ENCODE measurements around the gene PSMB10. TPM values are rescaled to one million over a fixed set of nuclear protein-coding genes. Genes with fewer than 3 reads are reported as not detected.

Gene PSMB10
- total RNA-seq, 6 donors from 2014 or later: 48.2 to 106 (median 60.6) TPM

DNA sequence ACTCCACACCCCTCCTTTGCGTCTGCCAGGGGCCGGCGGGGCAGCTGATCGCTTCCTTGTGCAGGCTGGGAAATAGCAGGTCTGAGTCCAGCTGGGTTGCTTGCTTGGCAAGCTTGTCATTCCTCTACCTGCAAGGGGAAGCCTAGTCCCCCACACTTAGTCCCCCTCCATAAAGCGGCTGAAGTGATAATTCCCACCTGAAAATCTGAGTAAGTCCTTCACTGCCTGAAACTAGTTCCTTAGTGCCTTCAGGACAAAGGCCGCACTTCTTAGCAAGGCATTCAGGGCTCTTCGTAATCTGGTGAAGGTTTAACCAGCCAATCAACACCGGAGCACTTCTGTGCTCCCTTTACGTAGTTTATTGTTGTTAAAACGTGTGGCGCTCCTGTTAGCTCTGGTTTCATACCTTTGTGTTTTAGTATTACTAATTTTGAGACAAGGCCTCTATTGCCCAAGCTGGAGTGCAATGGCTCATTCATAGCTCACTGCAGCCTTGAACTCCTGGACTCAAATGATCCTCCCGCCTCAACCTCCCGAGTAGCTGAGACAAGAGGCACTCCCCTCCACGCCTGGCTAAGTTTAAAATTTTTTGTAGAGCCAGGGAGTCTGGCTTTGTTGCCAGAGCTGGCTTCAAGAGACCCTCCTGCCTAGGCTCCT lies 42.8 kb downstream of the PSMB10 start:
- 18 to 24% methylated on average over 14 of the region's 14 CpGs for WGBS, 2 donors
- Histone ChIP-seq H3K4me1 (peaks cover 31 to 50% (median 41%) of the 10 kb centered on the region in 4 donors), H3K27me3 (no peaks in the 10 kb centered on the region), H3K36me3 (no peaks in the 10 kb centered on the region), H3K9me3 (no peaks in the 10 kb centered on the region), H3K27ac (peak overlapping the region; percentile 95 to 97 (median 97)), H3K4me3 (peak overlapping the region; percentile 78 to 97 (median 85))
- DNase-seq: no peak
- TF ChIP-seq POLR2AphosphoS5 (IDR thresholded peaks at IDR 0.05) (no peak), POLR2A (IDR thresholded peaks at IDR 0.05) (no peak), EP300 (IDR thresholded peaks at IDR 0.05) (no peak)
- TF ChIP-seq, protein P1, sequence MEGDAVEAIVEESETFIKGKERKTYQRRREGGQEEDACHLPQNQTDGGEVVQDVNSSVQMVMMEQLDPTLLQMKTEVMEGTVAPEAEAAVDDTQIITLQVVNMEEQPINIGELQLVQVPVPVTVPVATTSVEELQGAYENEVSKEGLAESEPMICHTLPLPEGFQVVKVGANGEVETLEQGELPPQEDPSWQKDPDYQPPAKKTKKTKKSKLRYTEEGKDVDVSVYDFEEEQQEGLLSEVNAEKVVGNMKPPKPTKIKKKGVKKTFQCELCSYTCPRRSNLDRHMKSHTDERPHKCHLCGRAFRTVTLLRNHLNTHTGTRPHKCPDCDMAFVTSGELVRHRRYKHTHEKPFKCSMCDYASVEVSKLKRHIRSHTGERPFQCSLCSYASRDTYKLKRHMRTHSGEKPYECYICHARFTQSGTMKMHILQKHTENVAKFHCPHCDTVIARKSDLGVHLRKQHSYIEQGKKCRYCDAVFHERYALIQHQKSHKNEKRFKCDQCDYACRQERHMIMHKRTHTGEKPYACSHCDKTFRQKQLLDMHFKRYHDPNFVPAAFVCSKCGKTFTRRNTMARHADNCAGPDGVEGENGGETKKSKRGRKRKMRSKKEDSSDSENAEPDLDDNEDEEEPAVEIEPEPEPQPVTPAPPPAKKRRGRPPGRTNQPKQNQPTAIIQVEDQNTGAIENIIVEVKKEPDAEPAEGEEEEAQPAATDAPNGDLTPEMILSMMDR (IDR thresholded peaks at IDR 0.05): no peak
- ATAC-seq (ENCODE audit: low FRiP score in 2 of 2): peak in 1 of 2 donors; percentile 75

DNA sequence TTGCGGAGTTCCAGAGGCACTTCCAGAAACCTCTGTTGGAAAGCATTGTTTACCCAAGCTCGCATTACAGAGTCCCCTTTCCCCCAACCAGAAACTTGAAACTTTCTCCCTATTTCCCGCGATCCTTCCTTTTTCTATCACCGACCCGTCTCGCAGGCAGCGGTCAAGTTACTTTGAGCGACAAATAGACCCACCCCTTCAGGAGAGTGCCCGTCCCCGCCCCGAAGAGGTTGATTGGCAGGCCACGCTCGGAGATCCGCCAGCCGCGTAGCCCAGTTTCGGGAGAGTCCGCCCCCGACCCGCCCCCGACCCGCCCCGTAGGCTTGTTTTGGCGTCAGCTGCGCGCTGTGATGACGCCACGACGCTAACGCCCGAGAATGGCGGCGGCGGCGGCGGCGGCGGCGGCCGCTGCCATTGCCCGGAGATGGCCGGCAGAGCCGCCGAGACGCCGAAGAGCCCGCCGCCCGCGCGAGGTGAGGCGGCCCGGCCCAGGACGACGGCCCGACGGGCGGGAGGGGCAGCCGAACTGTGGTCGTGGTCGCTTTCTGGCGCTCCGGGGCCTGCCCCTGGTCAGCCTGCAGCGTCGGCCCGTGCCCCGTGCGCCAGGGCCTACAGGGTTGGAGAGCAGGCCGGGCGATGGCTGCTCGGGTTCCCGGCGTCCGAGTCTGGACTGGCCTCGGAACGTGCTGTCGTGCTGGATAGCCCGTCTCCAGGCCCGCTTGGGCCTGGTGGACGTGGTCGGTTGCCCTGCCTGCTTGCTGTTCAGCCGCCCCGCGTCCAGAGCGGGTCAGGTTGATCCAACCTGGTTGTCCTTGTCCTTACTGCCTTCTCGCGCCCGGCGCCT lies 43.5 kb downstream of the PSMB10 start, which contains the start of gene PSKH1:
Gene PSKH1, plus strand, starts transcription at position 356 of the 844 bp plus-strand sequence. CDS start 15,496 bp downstream, outside the sequence.
- peaks cover 28 to 50% (median 37%) of the 10 kb centered on the region in 4 donors for H3K4me1 ChIP-seq
- TF ChIP-seq EP300 (IDR thresholded peaks at IDR 0.05) (no peak), POLR2AphosphoS5 (IDR thresholded peaks at IDR 0.05) (peak in 1 of 2 donors; percentile 73), POLR2A (IDR thresholded peaks at IDR 0.05) (peak in 3 of 4 donors; percentile 69 to 90 (median 89))
- TF ChIP-seq, protein P1 (IDR thresholded peaks at IDR 0.05): peak in 1 of 6 experiments; percentile 4
- 0 to 2% methylated on average over 39 to 51 of the region's 90 CpGs for WGBS, 2 donors
- no peaks in the 10 kb centered on the region for H3K27me3 ChIP-seq
- H3K36me3 ChIP-seq: no peaks in the 10 kb centered on the region
- no peaks in the 10 kb centered on the region for H3K9me3 ChIP-seq
- peak within 1 kb of the TSS; percentile 78 to 97 (median 85) for H3K4me3 ChIP-seq
- ATAC-seq (ENCODE audit: low FRiP score in 2 of 2): peak; percentile 97 to 98
- H3K27ac ChIP-seq: peak within 1 kb of the TSS; percentile 95 to 97 (median 97)
- peak; percentile 97 to 98 for DNase-seq

DNA sequence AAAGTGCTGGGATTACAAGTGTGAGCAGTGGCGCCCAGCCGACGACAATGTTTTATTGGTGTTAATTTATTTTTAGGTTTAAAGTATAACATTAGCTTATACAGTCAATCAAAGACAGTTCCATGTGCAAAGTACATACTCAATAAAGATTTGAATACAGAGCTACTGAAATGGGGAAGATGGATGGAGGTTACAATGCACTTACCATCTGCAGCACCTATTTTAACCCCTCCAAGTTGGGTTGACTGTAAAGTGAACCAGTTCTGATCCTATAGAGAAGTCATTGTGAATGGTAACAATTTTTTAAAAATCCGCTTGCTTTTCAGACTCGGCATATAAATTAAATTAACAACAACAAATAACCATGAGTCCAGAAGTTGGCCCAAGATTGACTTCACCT lies 44.3 kb downstream of the PSMB10 start:
- 74 to 77% methylated on average over 5 of the region's 5 CpGs for WGBS, 2 donors
- no peak for TF ChIP-seq POLR2AphosphoS5 (IDR thresholded peaks at IDR 0.05)
- no peak for TF ChIP-seq POLR2A (IDR thresholded peaks at IDR 0.05)
- TF ChIP-seq, protein P1 (IDR thresholded peaks at IDR 0.05): no peak
- no peak for TF ChIP-seq EP300 (IDR thresholded peaks at IDR 0.05)
- Histone ChIP-seq H3K4me3 (peak overlapping the region in 3 of 4 donors; percentile 78 to 97 (median 90)), H3K27ac (peak overlapping the region; percentile 23 to 97 (median 86)), H3K36me3 (no peaks in the 10 kb centered on the region), H3K27me3 (no peaks in the 10 kb centered on the region), H3K9me3 (no peaks in the 10 kb centered on the region), H3K4me1 (peaks cover 28 to 44% (median 33%) of the 10 kb centered on the region in 4 donors)
- ATAC-seq (ENCODE audit: low FRiP score in 2 of 2) (no peak), DNase-seq (no peak)

DNA sequence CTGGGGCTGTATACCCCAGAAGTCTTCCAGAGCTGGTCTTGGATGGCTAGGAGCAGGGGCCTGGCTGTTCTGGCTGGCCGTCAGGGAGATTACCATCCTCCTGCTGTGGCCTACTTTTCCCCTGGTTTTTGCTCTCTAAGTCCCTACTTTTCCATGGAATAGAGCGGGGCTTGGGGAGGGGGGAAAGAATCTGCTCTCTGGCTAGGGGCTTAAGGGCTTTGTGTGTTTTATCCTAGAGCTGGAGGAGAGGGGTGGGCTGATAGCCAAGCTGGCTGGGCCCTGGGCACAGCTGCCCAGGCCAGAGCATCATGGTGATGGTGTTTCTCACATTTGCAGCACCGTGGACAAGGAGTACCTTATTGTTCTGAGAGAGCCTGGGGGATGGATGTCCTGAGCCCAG lies 48.3 kb downstream of the PSMB10 start:
- peaks cover 0 to 27% (median 16%) of the 10 kb centered on the region in 4 donors for H3K36me3 ChIP-seq
- H3K4me1 ChIP-seq: peaks cover 4 to 32% (median 15%) of the 10 kb centered on the region in 4 donors
- 76 to 79% methylated on average over 2 to 3 of the region's 3 CpGs for WGBS, 2 donors
- no peaks in the 10 kb centered on the region for H3K27me3 ChIP-seq
- H3K4me3 ChIP-seq: no peak overlapping the region
- TF ChIP-seq, protein P1 (IDR thresholded peaks at IDR 0.05): no peak
- TF ChIP-seq EP300 (IDR thresholded peaks at IDR 0.05) (no peak), POLR2A (IDR thresholded peaks at IDR 0.05) (no peak), POLR2AphosphoS5 (IDR thresholded peaks at IDR 0.05) (no peak)
- H3K9me3 ChIP-seq: no peaks in the 10 kb centered on the region
- H3K27ac ChIP-seq: no peak overlapping the region
- ATAC-seq (ENCODE audit: low FRiP score in 2 of 2) (no peak), DNase-seq (no peak)

Measured in upper lobe of left lung (tissue), 6 donors.